ENCODE results near the gene EMID1.

Gene EMID1

GRCh38 chr22:29267462-29267857 is 61.8 kb downstream of the EMID1 start:
- Histone ChIP-seq H3K4me3 (replicated peaks; ENCODE audit: low read depth, low read length) (peak overlapping the region; percentile 98), H3K27me3 (replicated peaks; ENCODE audit: control insufficient read depth, insufficient read depth, low read length) (no peaks in the 10 kb centered on the region), H3K36me3 (ENCODE audit: control insufficient read depth, insufficient read depth, low read length) (peaks cover 11% of the 10 kb centered on the region)
- DNase-seq (ENCODE audit: extremely low read depth, insufficient read length): no peak
- TF ChIP-seq CTCF (IDR thresholded peaks at IDR 0.05; ENCODE audit: insufficient read depth, low read length, poor library complexity, severe bottlenecking): no peak

- H3K36me3 ChIP-seq (ENCODE audit: control insufficient read depth, insufficient read depth, low read length): peaks cover 12% of the 10 kb centered on the region
- no peaks in the 10 kb centered on the region for H3K27me3 ChIP-seq (replicated peaks; ENCODE audit: control insufficient read depth, insufficient read depth, low read length)
- TF ChIP-seq CTCF (IDR thresholded peaks at IDR 0.05; ENCODE audit: insufficient read depth, low read length, poor library complexity, severe bottlenecking): no peak
- peak within 1 kb of the TSS; percentile 98 for H3K4me3 ChIP-seq (replicated peaks; ENCODE audit: low read depth, low read length)
- DNase-seq (ENCODE audit: extremely low read depth, insufficient read length): peak; percentile 97
Measured at GRCh38 chr22:29267858-29268510, 62.3 kb downstream of the EMID1 start, which contains the start of the genes EWSR1 and RHBDD3. Gene EWSR1 (plus strand): TSS chr22:29268268. CDS start chr22:29268337, 69 bp downstream. Gene RHBDD3 (minus strand): TSS chr22:29267981. CDS start chr22:29265626, 2,355 bp downstream.

- Histone ChIP-seq H3K36me3 (ENCODE audit: control insufficient read depth, insufficient read depth, low read length) (peaks cover 12% of the 10 kb centered on the region), H3K27me3 (replicated peaks; ENCODE audit: control insufficient read depth, insufficient read depth, low read length) (no peaks in the 10 kb centered on the region), H3K4me3 (replicated peaks; ENCODE audit: low read depth, low read length) (peak overlapping the region; percentile 98)
- TF ChIP-seq CTCF (IDR thresholded peaks at IDR 0.05; ENCODE audit: insufficient read depth, low read length, poor library complexity, severe bottlenecking): no peak
- peak; percentile 72 for DNase-seq (ENCODE audit: extremely low read depth, insufficient read length)
Measured at GRCh38 chr22:29268511-29269229, 63.0 kb downstream of the EMID1 start.

GRCh38 chr22:29269230-29269604 is 63.5 kb downstream of the EMID1 start:
- H3K4me3 ChIP-seq (replicated peaks; ENCODE audit: low read depth, low read length): peak overlapping the region; percentile 98
- H3K36me3 ChIP-seq (ENCODE audit: control insufficient read depth, insufficient read depth, low read length): peaks cover 8% of the 10 kb centered on the region
- DNase-seq (ENCODE audit: extremely low read depth, insufficient read length): no peak
- H3K27me3 ChIP-seq (replicated peaks; ENCODE audit: control insufficient read depth, insufficient read depth, low read length): no peaks in the 10 kb centered on the region
- TF ChIP-seq CTCF (IDR thresholded peaks at IDR 0.05; ENCODE audit: insufficient read depth, low read length, poor library complexity, severe bottlenecking): no peak

- no peak for TF ChIP-seq CTCF (IDR thresholded peaks at IDR 0.05; ENCODE audit: insufficient read depth, low read length, poor library complexity, severe bottlenecking)
- Histone ChIP-seq H3K4me3 (replicated peaks; ENCODE audit: low read depth, low read length) (peak overlapping the region; percentile 98), H3K27me3 (replicated peaks; ENCODE audit: control insufficient read depth, insufficient read depth, low read length) (no peaks in the 10 kb centered on the region), H3K36me3 (ENCODE audit: control insufficient read depth, insufficient read depth, low read length) (peaks cover 5% of the 10 kb centered on the region)
- no peak for DNase-seq (ENCODE audit: extremely low read depth, insufficient read length)
Measured at GRCh38 chr22:29269731-29270474, 64.2 kb downstream of the EMID1 start.
